GM12878 (cell line): ENCODE measurements around the gene TMEM63B. TPM values are rescaled to one million over a fixed set of nuclear protein-coding genes. Genes with fewer than 3 reads are reported as not detected.

Source experiments
- ATAC-seq: fragments of 200-7000 bp; cut with Tn5 transposase; 3 replicates; pipeline ENCODE4 v1.9.1; 2020; ENCODE audit warnings: mild to moderate bottlenecking, moderate library complexity
- BruUV-seq: library from RNA; stranded (reverse); fragments of 400-500 nt; replicated peaks from 2 replicates; lab custom pipeline; 2021; lab: Mats Ljungman, UMichigan
- CTCF ChIA-PET: fragments of 300-600 bp; sonication (Branson Sonifier 250); formaldehyde crosslinking; extraction: SDS; loops from one replicate; lab custom pipeline; 2021; ENCODE audit warnings: inconsistent platforms; lab: Yijun Ruan, JAX
- POLR2A ChIA-PET: fragments of 350-600 bp; formaldehyde crosslinking; extraction: SDS; loops from one replicate; lab custom pipeline; 2021; ENCODE audit warnings: inconsistent platforms; lab: Charles Lee
- RAD21 ChIA-PET: fragments of 300-600 bp; sonication (Branson Sonifier 250); formaldehyde crosslinking; loops from one replicate; lab custom pipeline; 2023; ENCODE audit warnings: antibody characterized with exemption; ENCODE audit not compliant: unreplicated experiment; lab: Charles Lee
- SMC1A ChIA-PET: fragments of 300-600 bp; sonication (Branson Sonifier 250); formaldehyde crosslinking; loops from one replicate; lab custom pipeline; 2023; ENCODE audit not compliant: unreplicated experiment, uncharacterized antibody; lab: Charles Lee
- DNase-seq: peaks from one replicate; pipeline ENCODE4 v3.0.0-alpha.2; 2011; ENCODE audit warnings: low read depth, low spot score
- FAIRE-seq: peaks from 3 replicates; lab custom pipeline; 2011; peaks lifted over from hg19 to GRCh38; lab: Jason Lieb, UNC
- H2AFZ ChIP-seq: 2 replicates; pipeline ENCODE4 v1.6.0; 2011; ENCODE audit warnings: low read depth, low read length, control low read depth; ENCODE audit not compliant: control insufficient read depth
- H3K27ac ChIP-seq: 2 replicates; pipeline ENCODE4 v1.5.1; 2011; ENCODE audit warnings: control low read depth; ENCODE audit not compliant: control insufficient read depth, insufficient read depth
- H3K27me3 ChIP-seq, 2 experiments: replicated peaks in 1 of 2; 2 replicates each; pipeline versions ENCODE4 v1.6.0 to v1.6.1; 2011; ENCODE audit warnings: low read length in 1 of 2; ENCODE audit not compliant: control insufficient read depth in 2 of 2, insufficient read depth in 2 of 2
- H3K36me3 ChIP-seq, 2 experiments: 2 replicates each; pipeline ENCODE4 v1.5.1; 2011; ENCODE audit warnings: low read length in 1 of 2; ENCODE audit not compliant: control insufficient read depth in 2 of 2, insufficient read depth in 2 of 2
- H3K4me1 ChIP-seq: 2 replicates; pipeline ENCODE4 v1.6.1; 2011; ENCODE audit warnings: mild to moderate bottlenecking, low read length, moderate library complexity, mixed read lengths; ENCODE audit not compliant: control insufficient read depth, insufficient read depth
- H3K4me2 ChIP-seq: 2 replicates; pipeline ENCODE4 v1.6.0; 2011; ENCODE audit warnings: control low read depth; ENCODE audit not compliant: control insufficient read depth, insufficient read depth
- H3K4me3 ChIP-seq: fragments of 200-600 bp; sonication (generic); 2 replicates; pipeline ENCODE4 v1.5.1; 2016
- H3K79me2 ChIP-seq: 2 replicates; pipeline ENCODE4 v1.6.0; 2011; ENCODE audit warnings: low read length; ENCODE audit not compliant: control insufficient read depth, insufficient read depth
- H3K9ac ChIP-seq: 2 replicates; pipeline ENCODE4 v1.8.0; 2011; ENCODE audit warnings: low read length, control low read depth, mixed read lengths; ENCODE audit not compliant: control insufficient read depth, insufficient read depth
- H3K9me3 ChIP-seq: replicated peaks from 3 replicates; pipeline ENCODE4 v1.5.1; 2011; ENCODE audit warnings: mild to moderate bottlenecking, low read length; ENCODE audit not compliant: control insufficient read depth, insufficient read depth
- H4K20me1 ChIP-seq: 2 replicates; pipeline ENCODE4 v1.6.0; 2011; ENCODE audit not compliant: control insufficient read depth, insufficient read depth
- CREM ChIP-seq: IDR thresholded peaks from 2 replicates; pipeline ENCODE4 v1.6.1; 2014; ENCODE audit warnings: antibody characterized with exemption, low read depth
- ESRRA ChIP-seq: IDR thresholded peaks from 2 replicates; pipeline ENCODE4 v1.6.1; 2012; ENCODE audit warnings: mild to moderate bottlenecking, low read length, improper control_type of control experiment
- NFIC ChIP-seq: IDR thresholded peaks from 2 replicates; pipeline ENCODE4 v1.6.1; 2012; ENCODE audit warnings: low read depth, mild to moderate bottlenecking, inconsistent platforms, low read length, moderate library complexity
- NFYA ChIP-seq: IDR thresholded peaks from 2 replicates; pipeline ENCODE4 v1.6.1; 2011; ENCODE audit warnings: low read depth, mild to moderate bottlenecking, low read length, improper control_type of control experiment, borderline replicate concordance
- STAT1 ChIP-seq: fragments of 450-650 bp; conservative IDR thresholded peaks from 2 replicates; pipeline ENCODE4 v1.6.1; 2014; ENCODE audit warnings: antibody characterized with exemption, mild to moderate bottlenecking
- WGBS: methylation state at CpG from one replicate; pipeline ENCODE4 v1.1.6; 2016; ENCODE audit warnings: low lambda C conversion rate; ENCODE audit not compliant: insufficient replicate concordance, insufficient coverage; ENCODE audit errors: missing lambda C conversion rate; 5-methylcytosine and 5-hydroxymethylcytosine counted together
- in situ Hi-C: fragments of 300-500 bp; cut with MboI; formaldehyde crosslinking; loops from 9 replicates; pipeline ENCODE4 v1.14.3; 2018; ENCODE audit warnings: mixed read lengths
- intact Hi-C: fragments of 100-400 bp; cut with micrococcal nuclease; formaldehyde crosslinking; loops from one replicate; pipeline ENCODE4 v1.14.2; 2022; ENCODE audit not compliant: unreplicated experiment
- polyA plus RNA-seq, 11 experiments: library from polyadenylated mRNA; depleted of rRNA in 4 of 11; unstranded in 6 of 11; stranded (reverse) in 5 of 11; fragments of >200 nt; fragmentation: Nextera tagmentation in 4 of 11; fragmentation: Illumina TruSeq in 1 of 11; extraction: Ambion mirVana in 4 of 11; extraction: Trizol in 1 of 11; gene quantifications; 1 replicate in 1 of 11; 2 replicates in 10 of 11; pipeline versions ENCODE4 v1.2.1 to v1.2.3, GENCODE V29; 2011 to 2016; ENCODE audit warnings: inconsistent platforms in 2 of 11, missing spikeins in 2 of 11, low read depth in 1 of 11
- total RNA-seq, 4 experiments: library from RNA; depleted of rRNA in 3 of 4; stranded (reverse); fragments of >200 nt in 3 of 4; fragmentation: Illumina TruSeq in 1 of 4; extraction: Trizol in 1 of 4; gene quantifications; 2 replicates each; pipeline versions ENCODE4 v1.2.1 to v1.2.3, GENCODE V29; 2013 to 2021
- TF ChIP-seq, protein P1 (sequence below): fragments of 450-650 bp; IDR thresholded peaks from 2 replicates; pipeline ENCODE4 v1.6.1; 2017; ENCODE audit warnings: low read depth, mild to moderate bottlenecking, moderate library complexity
- TF ChIP-seq, protein P2 (sequence below): fragments of 450-650 bp; IDR thresholded peaks from 2 replicates; pipeline ENCODE4 v1.6.1; 2017; ENCODE audit warnings: mild to moderate bottlenecking, moderate library complexity

Gene TMEM63B
- total and polyA plus RNA-seq, 10 of the 15 experiments (the other 5 are each of a cell fraction or from before 2014, with no cell fraction given) = 0.09 to 15.0 (median 7.1) TPM; not detected in 1

DNA sequence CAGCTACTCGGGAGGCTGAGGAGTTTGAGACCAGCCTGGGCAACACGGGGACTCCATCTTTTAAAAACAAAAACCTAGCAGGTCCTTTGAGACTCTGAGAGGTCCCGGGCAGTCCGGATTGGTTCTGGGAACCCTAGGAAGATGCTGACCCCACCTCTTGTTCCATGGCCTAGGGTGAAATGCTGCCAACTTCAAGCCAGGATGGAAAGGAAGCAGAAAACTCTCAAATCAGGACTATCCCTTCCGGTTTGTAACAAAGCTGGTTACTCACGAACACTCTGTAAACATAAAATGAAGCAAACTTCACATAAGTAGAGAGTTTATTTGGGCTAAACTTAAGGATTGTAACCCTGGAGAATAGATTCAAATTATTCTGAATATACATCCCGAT, 59.3 kb downstream of the TMEM63B start:
- no peak for FAIRE-seq
- SMC1A ChIA-PET = interaction anchor here (0.7 to 2.8 kb wide), 5 partner anchors 14 to 49 kb away, joined by 3 to 10 read pairs (median 5); no protein-coding TSS in a partner anchor
- H3K9ac ChIP-seq = no peak overlapping the region
- H2AFZ ChIP-seq = no peak overlapping the region
- POLR2A ChIA-PET = interaction anchor here (1.6 kb wide), 1 partner anchor 38 kb away, joined by 4 read pairs; no protein-coding TSS in a partner anchor
- in situ Hi-C loops (no loop called here), intact Hi-C loops (no loop called here)
- H3K4me2 ChIP-seq = no peak overlapping the region
- no peaks in the 10 kb centered on the region for H3K9me3 ChIP-seq
- H3K27me3 ChIP-seq = 0 out of 4 replicates have a peak, but pooled peaks cover 0 to 2% of the 10 kb centered on the region in 2 experiments
- RAD21 ChIA-PET = interaction anchor here (0.7 to 1.1 kb wide), 2 partner anchors 18 to 153 kb away, joined by 3 to 4 read pairs; no protein-coding TSS in a partner anchor
- BruUV-seq = no TSS peak
- H4K20me1 ChIP-seq = no peaks in the 10 kb centered on the region
- TF ChIP-seq NFYA (no peak), ESRRA (no peak), STAT1 (no peak), CREM (no peak), NFIC (no peak)
- TF ChIP-seq, protein P1, sequence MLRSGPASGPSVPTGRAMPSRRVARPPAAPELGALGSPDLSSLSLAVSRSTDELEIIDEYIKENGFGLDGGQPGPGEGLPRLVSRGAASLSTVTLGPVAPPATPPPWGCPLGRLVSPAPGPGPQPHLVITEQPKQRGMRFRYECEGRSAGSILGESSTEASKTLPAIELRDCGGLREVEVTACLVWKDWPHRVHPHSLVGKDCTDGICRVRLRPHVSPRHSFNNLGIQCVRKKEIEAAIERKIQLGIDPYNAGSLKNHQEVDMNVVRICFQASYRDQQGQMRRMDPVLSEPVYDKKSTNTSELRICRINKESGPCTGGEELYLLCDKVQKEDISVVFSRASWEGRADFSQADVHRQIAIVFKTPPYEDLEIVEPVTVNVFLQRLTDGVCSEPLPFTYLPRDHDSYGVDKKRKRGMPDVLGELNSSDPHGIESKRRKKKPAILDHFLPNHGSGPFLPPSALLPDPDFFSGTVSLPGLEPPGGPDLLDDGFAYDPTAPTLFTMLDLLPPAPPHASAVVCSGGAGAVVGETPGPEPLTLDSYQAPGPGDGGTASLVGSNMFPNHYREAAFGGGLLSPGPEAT = no peak
- TF ChIP-seq, protein P2, sequence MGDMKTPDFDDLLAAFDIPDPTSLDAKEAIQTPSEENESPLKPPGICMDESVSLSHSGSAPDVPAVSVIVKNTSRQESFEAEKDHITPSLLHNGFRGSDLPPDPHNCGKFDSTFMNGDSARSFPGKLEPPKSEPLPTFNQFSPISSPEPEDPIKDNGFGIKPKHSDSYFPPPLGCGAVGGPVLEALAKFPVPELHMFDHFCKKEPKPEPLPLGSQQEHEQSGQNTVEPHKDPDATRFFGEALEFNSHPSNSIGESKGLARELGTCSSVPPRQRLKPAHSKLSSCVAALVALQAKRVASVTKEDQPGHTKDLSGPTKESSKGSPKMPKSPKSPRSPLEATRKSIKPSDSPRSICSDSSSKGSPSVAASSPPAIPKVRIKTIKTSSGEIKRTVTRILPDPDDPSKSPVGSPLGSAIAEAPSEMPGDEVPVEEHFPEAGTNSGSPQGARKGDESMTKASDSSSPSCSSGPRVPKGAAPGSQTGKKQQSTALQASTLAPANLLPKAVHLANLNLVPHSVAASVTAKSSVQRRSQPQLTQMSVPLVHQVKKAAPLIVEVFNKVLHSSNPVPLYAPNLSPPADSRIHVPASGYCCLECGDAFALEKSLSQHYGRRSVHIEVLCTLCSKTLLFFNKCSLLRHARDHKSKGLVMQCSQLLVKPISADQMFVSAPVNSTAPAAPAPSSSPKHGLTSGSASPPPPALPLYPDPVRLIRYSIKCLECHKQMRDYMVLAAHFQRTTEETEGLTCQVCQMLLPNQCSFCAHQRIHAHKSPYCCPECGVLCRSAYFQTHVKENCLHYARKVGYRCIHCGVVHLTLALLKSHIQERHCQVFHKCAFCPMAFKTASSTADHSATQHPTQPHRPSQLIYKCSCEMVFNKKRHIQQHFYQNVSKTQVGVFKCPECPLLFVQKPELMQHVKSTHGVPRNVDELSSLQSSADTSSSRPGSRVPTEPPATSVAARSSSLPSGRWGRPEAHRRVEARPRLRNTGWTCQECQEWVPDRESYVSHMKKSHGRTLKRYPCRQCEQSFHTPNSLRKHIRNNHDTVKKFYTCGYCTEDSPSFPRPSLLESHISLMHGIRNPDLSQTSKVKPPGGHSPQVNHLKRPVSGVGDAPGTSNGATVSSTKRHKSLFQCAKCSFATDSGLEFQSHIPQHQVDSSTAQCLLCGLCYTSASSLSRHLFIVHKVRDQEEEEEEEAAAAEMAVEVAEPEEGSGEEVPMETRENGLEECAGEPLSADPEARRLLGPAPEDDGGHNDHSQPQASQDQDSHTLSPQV = no peak
- no peak overlapping the region for H3K27ac ChIP-seq
- H3K79me2 ChIP-seq = no peaks in the 10 kb centered on the region
- no peak for ATAC-seq
- DNase-seq = no peak
- H3K36me3 ChIP-seq = no peaks in the 10 kb centered on the region
- no peak overlapping the region for H3K4me3 ChIP-seq
- 54% methylated on average over 7 of the region's 7 CpGs for WGBS
- CTCF ChIA-PET = interaction anchor here (0.7 to 3.2 kb wide), 3 partner anchors 14 to 89 kb away, joined by 3 to 12 read pairs (median 6); no protein-coding TSS in a partner anchor
- H3K4me1 ChIP-seq = peaks cover 12% of the 10 kb centered on the region
